Left lobe of liver (tissue), 2 donors: Measurements from ENCODE around the gene CACNA1B. TPM values are rescaled to one million over a fixed set of nuclear protein-coding genes. Genes with fewer than 3 reads are reported as not detected.

Experiments used
- ATAC-seq: fragments of 200-7000 bp; cut with Tn5 transposase; one replicate; pipeline ENCODE4 v1.9.1; 2020; ENCODE audit warnings: mild to moderate bottlenecking, moderate library complexity
- DNase-seq: peaks from one replicate; pipeline ENCODE4 v3.0.0-alpha.2; 2020; ENCODE audit warnings: low spot score
- total RNA-seq: library from RNA; stranded (reverse); gene quantifications from one replicate; pipeline ENCODE4 v1.2.1, GENCODE V29; 2021
- donor health status: DM: no; HTN: no; CAD: no; lungs with moderate emphysema.
- donor health status: DM: no; HTN: yes; CAD: no.

Gene CACNA1B
- total RNA-seq, 1 donor from 2014 or later = not detected

DNA sequence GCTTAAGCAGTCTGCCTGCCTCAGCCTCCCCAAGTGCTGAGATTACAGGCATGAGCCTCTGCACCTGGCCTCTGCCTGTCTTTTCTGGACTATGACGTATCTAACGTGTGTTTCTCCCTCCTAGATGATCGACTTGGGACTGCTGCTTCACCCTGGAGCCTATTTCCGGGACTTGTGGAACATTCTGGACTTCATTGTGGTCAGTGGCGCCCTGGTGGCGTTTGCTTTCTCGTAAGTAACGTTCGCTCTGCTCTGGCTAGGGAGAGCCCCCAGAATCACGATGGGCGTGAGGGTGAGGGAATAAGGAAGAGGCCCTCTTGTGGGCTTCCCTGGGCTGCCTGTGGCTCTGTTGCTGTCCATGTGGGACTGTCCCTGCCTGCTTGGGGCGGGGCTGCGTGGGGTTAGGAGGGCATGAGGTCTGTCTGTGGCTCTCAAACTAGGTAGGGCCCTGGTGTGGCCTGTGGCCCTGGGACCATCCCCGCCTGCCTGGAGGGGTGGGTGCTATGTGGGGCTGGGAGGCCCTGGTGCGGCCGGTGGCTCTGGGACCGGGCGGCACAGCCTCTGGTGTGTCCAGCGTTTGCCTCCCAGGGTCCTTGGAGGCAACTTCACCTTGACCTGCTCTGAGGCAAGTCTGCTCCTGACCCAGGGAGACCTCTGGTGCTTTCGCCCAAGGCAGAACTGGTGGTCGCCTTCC lies 171.7 kb downstream of the CACNA1B start:
- ATAC-seq (no peak), DNase-seq (peak; percentile 30)

DNA sequence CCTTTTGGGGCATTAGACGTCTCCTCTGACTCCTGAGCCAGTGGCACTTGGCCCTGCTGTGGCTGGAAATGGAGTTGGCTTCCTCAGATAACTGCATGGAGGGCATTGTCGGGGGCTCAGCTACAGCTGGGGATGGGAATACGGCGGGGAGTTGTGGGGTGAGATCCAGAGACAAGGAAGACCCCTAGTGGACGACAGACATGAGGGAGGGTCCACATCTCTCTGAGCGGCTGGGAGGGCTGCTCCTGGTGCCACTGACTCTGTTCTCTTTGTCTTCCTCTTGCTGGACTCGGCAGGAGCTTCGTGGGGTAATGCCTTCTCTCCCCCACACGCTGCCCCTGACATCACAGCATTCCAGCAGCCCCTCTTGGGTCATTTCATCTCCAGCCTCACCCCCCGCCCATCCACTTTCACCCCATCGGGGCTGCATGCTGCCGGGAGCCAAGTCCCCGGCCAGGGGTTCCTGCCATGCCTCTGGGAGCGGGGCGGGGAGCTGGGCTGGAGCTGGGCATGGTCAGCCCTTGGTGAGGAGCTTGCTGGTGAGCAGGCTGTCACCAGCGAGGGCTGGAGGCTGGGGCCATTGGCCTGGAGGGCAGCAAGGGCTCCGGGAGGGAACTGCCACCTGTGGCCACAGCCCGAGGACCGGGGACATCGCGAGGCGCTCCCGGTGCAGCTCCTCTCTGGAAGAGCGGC lies 172.3 kb downstream of the CACNA1B start:
- ATAC-seq (no peak), DNase-seq (peak; percentile 41)

DNA sequence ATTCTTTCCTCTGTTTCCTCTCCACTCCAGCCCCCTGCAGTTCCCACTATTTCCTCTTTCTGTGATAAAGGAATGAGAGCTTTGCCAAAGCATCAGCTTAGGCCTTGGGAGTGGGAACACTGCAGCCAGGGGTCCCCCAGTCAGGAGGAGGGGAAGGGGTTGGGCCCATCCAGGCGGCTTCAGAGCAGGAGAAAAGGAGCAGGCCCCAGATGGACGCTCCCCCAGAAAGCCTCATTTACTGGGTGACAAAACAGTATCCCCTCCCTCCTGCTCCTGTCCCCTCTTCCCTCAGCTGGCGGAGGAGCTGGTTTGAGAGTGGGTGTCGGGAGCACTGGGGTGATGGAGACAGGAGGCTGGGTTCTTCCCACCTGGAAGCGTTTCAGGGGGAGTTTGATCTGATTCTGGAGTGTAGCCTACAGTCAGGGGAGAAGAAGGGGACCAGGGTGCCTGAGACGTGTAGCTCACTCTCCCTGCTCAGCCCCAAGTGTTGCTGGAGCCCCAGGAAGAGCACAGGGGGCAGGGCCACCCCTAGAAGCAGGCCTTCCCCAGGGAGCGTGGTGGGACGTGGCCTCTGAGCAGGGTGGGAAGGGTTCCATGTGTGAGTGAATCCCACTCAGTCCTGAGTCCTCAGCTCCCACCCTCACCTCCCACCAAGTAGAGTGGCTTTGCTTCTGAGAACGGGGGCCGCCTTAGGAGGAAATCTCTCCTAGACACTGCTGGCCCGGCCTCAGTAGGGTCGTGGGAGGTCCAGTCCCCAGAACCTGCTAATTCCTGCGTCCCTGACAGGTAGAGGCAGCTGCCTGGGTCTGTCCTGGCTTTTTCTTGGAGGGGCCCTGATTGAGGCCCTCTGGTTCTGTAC lies 173.1 kb downstream of the CACNA1B start:
- DNase-seq (peak; percentile 24), ATAC-seq (no peak)

DNA sequence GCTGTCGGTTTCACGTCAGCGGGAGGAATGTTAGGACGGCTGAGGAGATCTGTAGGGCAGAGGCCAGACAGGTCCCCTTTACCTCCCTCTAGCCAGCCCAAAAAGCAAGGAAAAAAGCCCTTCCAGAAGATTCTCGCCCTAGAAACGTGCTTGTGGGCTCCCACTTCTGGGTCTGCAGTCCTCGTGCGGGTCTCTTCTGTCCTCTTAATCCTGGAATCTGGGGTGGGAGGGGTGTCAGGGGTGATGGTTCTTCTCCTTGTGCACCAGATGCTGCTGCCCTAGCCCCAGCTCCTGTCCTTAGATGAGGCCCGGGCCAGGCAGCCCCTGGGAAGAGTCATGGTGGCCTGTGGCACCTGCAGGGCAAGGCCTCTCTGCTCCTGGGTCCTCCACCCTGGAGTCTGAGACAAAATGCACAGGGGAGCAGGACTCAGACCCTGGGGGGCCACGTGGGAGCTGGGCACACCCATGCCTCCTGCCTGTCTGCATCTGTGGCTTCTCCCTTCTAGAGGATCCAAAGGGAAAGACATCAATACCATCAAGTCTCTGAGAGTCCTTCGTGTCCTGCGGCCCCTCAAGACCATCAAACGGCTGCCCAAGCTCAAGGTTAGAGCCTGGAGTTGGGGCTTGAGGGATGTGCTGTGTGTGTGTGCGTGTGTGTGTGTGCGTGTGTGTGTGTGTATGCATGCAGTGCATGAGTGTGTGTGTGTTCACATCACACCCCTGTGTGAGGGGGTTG lies 174.2 kb downstream of the CACNA1B start:
- peak; percentile 30 for DNase-seq
- no peak for ATAC-seq

DNA sequence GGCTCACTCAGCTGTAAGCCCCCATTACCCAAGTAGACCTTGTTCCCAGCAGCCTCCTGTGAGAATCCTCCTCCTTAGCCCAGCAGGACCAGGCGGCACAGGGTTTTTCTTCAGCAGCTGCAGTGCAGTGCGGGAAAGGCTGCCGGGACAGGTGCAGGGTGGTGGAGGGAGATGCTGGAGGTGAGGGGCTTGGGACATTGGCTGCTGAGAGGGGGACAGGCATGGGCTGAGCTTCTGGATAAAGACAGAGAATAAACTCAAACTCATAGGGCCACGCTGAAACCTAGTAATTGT lies 174.7 kb downstream of the CACNA1B start:
- ATAC-seq (no peak), DNase-seq (peak; percentile 27)

DNA sequence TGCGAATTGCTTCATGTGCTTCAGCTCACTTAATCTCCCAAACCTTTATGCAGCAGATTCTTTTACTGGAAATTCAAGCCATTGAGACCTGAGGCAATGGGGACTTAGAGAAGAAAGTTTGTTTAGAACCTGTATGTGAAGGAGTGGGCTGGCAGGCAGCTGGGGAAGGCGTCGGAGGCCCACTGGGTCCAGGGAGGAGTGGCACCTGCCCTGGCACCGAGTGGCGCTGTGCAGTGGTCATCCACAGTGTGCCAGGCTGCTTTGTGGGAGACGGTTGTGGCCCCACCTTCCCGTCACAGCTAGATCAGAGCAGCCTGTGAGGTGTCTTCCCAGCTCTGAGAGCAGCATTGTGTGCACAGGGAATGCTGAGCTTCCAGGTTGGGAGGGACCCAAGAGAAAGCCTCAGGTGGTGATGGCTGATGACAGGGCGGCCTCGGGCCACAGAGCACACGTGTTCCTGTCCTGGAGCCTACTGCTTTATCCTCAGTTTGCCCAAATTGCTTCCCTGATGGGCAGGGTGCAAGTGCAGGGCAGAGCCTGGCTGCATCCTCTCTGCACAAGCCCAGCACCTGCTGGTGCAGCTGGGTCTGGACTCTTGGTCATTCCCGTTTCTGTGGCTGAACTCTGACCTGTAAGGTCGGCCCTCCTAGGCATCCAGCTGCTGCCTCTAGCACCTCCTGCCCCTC lies 175.2 kb downstream of the CACNA1B start:
- ATAC-seq (no peak), DNase-seq (peak; percentile 33)

DNA sequence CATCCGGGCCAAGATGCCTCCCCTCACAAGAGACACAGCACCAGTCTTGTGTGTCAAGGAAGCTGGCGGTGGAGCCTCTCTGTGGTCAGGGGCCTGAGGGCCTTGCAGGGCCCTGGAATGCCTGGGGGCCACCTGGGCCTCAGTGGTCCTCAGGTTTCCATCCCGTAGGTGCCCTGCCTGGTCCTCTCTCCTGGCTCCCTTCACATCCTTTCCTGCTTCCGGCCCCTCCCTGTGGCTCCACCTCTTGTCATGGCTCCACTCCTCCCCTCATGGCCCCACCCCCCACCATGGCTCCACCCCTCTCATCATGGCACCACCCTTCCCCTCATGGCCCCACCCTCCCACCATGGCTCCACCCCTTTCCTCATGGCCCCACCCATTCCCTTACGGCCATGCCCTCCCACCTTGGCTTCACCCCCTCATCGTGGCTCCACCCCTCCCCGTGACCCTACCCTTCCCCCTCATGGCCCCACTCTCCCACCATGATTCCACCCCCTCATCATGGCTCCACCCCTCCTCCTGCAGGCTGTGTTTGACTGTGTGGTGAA lies 175.8 kb downstream of the CACNA1B start:
- no peak for ATAC-seq

DNA sequence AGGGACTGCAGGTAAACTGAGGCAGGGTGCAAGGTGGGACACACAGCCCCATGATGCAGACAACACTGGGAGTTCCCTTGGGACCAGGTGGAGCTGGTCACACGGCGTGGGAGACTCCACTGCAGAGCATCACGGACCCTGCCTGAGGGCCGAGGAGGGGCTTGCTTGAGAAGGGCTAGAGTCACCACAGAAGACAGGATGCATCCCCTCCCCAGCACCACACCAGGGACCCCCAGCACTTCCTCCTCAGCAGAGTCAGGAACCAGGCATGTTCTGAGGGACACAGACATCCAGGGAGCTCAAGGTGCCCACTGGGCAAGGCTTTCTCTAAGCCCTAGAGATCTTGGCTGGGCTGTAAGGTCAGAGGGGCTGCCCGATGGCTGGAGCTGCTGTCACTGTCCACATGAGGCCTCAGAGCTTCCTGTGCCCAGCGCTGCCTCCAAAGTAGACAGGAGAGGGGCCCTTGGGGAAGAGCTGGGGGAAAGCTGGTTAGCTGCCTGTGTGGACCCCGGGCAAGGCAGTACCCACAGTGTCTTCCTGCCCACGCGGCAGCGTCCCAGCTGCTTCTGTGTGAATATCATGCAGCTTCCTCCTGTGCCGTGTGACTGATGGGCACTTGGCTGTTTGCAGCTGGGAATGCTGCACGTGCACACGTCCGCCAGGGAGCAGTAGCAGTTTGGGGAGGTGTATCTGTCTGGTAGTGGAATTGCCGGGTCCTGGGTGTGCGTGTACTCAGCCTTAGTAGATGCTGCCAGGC lies 176.6 kb downstream of the CACNA1B start:
- ATAC-seq = no peak
- peak; percentile 34 for DNase-seq

More for the DNA sequence above, 175.8 kb downstream of the CACNA1B start:
- DNase-seq = peak; percentile 15

DNA sequence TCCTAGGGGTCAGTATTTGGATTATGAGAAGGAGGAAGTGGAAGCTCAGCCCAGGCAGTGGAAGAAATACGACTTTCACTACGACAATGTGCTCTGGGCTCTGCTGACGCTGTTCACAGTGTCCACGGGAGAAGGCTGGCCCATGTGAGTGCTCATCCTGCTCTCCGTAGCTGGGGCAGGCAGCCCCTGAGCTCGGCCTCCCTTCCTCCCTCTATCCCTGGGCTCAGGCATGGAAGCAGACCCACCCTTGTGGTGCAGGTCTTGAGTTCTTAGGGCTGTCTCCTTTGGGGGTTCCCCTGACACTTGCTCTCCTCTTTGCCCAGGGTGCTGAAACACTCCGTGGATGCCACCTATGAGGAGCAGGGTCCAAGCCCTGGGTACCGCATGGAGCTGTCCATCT lies 180.1 kb downstream of the CACNA1B start:
- ATAC-seq (no peak), DNase-seq (no peak)

DNA sequence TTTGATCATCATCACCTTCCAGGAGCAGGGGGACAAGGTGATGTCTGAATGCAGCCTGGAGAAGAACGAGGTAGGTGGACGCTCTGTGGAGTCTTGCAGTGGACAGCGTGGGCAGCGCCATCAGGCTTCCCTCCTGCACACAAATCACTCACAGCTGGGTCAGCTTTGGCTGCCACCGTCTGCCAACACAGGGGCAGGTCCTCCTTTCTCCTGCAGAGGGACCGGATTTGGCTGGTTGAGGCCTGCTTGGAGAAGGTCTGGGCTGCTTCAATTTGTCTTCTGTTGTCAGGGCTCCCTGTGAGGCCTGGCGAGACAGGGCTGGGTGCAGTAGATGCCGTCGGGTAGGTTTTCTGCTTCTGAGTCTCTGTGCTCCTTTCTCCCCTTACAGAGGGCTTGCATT lies 180.6 kb downstream of the CACNA1B start:
- ATAC-seq (no peak), DNase-seq (no peak)

DNA sequence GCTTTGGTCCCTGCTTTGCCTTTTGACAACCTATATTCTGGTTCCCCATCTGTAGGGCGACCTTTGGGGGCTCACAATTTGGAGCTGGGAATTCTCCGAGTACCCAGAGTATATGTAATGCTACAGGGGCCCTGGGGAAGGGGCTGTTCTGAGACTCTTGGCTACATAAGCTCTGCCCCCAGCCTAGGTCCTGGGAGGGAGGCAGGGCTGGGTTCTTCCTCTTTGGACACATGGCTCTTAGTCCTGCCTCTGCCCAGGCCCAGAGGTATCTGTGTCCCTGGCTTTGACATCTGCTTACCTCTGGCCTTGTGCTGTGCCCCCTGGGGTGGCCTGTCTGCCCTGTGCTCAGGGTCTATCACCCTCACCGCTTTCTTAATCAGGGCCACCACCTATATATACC lies 181.6 kb downstream of the CACNA1B start:
- no peak for ATAC-seq
- DNase-seq = no peak

DNA sequence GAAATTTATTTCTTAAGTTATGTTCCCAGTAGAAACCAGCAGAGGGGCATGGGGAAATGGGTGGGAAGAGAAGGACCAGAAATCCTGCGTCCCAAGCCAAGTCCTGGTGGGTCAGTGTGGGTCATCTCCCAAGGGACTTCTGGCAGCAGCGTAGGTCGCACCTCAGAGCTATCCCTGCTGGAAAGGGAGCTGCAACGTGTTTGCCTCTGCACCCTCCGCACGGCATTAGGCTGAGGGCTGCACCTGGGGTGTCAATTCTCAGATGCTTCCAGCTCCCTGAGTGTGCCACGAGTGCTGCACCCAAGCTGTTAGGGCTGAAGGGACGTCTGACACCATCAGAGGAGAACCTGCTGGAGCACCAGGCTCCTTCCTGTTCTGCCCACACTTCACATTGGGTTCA lies 182.8 kb downstream of the CACNA1B start:
- ATAC-seq = no peak
- no peak for DNase-seq

DNA sequence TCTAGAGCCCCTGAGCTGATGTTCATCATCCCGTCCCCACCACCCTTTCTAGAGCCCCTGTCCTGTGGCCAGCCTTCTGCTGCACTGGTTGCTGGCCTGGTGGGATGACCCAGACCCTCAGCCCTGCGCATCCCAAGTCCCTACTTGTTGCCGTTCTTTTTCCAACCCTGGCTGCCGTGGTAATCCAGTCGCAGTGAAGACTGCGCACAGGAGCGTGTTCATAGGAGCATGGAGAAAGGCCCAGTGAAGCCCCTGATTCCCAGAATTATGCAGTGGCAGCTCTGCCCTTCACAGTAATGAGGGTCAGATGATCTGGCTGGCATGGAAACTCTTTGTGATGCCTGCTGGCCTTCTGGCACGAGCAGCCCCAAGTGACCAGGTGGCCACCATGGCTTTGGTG lies 183.3 kb downstream of the CACNA1B start:
- no peak for DNase-seq
- ATAC-seq = no peak

DNA sequence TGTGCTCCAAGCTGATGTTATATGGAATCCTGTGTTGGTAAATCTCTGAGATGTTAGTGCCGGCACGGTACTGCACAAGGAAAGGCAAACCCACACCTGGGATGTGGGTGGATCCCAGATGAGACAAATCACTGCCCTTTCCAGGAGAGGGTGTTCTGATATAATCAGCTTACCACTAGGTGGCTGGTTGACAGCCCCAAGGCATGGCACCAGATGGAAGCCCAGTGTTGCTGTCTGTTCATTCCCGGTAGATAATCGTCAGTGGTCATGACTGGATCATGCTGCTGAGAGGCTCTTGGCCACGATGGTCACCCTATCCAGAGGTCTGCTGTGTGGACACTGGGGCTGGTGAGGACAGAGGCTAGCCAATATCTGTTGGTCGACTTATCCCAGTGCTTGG lies 184.0 kb downstream of the CACNA1B start:
- DNase-seq (no peak), ATAC-seq (no peak)

DNA sequence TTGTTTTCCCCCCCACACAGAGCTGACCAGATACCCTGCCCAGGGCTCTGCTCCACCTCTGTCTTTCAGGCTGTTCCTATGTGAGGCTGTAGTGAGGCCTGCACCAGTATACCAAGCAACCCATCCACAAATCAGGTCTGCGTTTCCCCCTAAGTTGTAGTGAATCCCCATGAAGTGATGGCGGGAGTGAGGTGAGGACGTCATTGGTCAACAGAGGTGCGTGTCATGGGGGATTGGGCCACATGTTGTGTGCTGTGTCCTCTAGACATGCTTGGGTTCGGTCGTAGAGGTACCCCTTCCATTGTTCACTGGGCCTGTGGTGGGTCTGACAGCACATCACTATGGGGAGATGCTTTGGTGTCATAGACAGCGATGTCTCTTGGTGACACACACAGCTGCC lies 184.6 kb downstream of the CACNA1B start:
- DNase-seq (no peak), ATAC-seq (no peak)

DNA sequence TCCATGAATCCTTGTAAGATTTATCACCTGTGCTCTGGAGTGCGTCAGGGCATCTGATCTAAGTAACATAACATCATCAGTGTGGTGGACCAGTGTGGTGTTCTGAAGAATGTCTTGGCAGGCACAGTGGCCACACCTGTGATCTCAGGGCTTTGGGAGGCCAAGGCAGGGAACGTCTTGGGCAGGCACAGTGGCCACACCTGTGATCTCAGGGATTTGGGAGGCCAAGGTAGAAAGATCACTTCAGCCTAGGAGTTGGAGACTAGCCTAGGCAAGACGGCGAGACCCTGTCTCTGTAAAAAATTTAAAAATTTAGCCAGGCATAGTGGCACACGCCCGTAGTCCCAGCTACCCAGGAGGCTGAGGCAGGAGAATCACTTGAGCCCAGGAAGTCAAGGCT lies 185.5 kb downstream of the CACNA1B start:
- ATAC-seq (no peak), DNase-seq (no peak)

DNA sequence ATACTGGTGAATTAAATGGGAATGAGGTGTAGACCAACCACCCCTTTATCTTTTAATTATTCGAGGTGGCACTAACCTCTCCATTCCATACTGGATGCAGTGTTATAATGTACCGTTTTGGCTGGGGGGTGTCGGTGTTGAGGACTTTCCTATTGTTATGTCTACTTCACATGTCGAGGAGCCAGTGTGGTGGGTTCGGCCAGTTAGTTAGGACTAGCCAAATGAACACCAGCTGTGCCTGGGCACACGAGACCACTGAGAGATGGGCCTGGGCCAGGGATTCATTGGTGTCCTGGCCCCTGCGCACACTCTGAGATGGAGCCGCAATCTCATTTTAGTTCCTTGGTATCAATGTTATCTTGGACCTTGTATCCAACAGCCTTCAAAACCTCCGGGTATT lies 186.2 kb downstream of the CACNA1B start:
- DNase-seq = no peak
- no peak for ATAC-seq

DNA sequence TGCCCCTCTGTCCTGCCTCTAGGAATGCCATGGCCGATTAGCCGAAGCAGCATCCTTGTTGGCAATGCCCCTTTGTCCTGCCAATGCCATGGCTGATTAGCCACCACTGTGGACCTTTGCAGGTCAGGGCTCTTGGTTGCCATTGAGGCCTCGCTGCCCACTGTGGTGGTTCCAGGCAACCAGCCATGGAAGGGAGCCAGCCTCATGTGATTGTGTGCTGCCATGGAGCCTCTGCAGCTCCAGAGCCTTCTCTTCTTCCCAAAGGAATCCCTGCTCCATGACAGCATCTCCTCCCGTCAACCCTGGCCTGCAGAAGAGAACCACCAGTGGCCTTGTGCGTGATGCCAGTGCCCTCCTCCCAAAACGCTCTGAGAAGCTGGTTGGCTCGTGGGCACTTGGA lies 187.0 kb downstream of the CACNA1B start:
- DNase-seq (no peak), ATAC-seq (no peak)

DNA sequence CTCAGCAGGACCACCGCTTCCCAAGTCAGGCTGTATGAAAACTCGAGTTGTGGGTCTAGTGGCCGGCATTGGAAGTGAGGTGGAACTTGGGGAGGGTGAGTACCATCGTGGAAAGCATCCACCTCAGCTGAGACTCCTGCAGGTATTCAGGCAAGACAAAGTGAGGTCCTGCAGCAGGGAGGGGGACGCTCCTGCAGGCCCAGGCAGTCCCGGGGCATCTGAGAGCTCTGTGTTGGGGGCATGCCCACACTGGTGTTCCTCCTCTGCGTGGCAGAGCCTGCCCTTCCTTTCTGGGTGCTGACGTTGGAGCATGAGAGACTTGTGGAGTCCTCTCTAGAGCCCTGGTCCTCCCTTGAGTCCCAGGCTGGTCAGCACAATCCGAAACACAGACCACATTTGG lies 187.7 kb downstream of the CACNA1B start:
- DNase-seq (no peak), ATAC-seq (no peak)

DNA sequence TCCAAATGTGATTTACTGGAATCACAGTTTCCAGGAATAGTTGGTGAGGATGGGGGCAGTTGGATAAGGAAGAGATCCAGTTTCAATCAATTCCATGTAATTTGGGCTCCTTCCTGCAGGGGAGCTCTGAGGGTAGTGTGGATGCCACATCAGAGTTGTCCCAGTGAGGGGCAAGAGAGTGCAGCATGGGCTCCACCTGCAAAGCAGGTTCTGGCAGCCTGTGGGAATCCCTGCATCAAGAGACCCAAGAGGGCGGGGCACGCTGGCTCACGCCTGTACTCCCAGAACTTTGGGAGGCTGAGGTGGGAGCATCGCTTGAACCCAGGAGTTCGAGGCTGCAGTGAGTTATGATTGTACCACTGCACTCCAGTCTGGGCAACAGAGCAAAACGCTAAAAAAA lies 188.5 kb downstream of the CACNA1B start:
- ATAC-seq (no peak), DNase-seq (peak; percentile 6)
